Right ventricle myocardium superior (tissue), 1 donor: ENCODE data around the gene BRSK1. TPM values are rescaled to one million over a fixed set of nuclear protein-coding genes. Genes with fewer than 3 reads are reported as not detected.

Experiments used
- ATAC-seq: fragments of 200-7000 bp; cut with Tn5 transposase; one replicate; pipeline ENCODE4 v1.9.1; 2020; ENCODE audit warnings: mild to moderate bottlenecking; ENCODE audit not compliant: poor library complexity
- DNase-seq: peaks from one replicate; pipeline ENCODE4 v3.0.0-alpha.2; 2020
- intact Hi-C: fragments of 100-400 bp; cut with DNase I; formaldehyde crosslinking; loops from one replicate; pipeline ENCODE4 v1.11.2; 2022
- microRNA-seq: library from miRNA; unstranded; fragments of <30 nt; microRNA quantifications from one replicate; pipeline ENCODE4 v1.2.0, GENCODE V29; 2020
- total RNA-seq: library from RNA; stranded (reverse); fragmentation: NEBNext Ultra II Directional; extraction: Animal tissue kit (Norgen Biotek cat#: 25700); gene quantifications from one replicate; pipeline ENCODE4 v1.2.1, GENCODE V29; 2021
- donor health status: DM: no; HTN: yes; CAD: no; lungs with severe emphysema.

Gene BRSK1
- total RNA-seq, 1 donor from 2014 or later: 1.6 TPM

DNA sequence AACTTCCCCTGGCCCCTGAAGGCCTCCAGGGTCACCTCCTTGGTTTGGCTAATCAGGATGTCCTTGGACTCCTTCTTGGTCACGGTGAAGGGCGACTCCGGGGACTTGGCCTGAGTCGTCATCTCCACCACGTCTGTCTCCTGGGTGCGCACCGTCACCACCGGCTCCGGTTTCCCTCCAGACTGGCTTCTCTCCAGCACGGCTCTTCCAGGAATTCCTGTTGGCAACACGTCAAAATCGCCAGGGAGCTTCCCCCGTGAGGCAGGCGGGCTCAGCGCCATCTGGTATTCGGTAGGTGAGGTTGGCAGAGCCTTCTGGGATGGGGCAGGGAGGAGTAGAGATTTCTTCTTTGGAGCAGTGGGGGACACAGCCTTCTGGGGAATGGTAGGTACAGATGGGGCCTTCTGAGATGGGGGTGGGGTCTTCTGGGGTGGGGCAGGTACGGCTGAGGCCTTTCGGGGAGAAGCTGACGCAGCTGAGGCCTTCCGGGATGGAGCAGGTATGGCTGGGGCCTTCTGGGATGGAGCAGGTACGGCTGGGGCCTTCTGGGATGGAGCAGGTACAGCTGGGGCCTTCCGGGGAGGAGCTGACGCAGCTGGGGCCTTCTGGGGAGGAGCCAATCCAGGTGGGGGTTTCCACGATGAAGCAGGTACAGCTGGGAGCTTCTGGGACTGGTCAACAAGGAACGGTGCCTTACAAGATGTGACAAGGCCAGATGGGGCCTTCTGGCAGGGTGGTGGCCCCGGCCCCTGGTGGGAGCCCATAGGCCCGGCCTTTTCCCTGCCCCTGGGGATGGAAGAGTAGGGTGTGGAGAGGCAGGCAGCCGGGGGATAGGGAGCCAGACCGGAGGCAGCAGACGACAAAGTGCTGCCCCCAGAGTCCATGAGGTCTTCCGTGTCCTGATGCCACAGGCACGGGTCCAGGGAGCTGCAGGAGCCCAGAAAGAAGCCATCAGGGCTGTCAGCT is 75.4 kb downstream of the BRSK1 start:
- no peak for DNase-seq
- intact Hi-C loops: no loop called here
- no peak for ATAC-seq

DNA sequence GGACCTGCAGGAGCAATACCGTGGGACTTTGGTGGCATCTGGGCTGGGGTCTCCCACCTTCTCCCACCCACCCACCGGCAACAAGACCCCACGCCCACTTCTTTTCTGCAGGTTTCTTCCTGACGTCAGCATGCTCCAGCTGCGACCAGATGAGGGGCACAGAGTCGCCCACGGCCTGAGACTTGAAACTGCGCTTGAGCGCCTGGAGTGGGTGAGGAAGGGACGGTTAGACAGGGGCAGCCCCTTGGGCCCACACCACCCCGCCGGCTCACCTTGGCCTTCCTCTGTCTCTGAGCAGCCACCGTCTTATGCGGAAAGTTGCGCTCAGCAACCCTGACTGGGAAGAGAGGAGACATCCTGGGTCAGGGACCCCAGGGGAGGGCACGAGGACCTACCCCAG is 77.1 kb downstream of the BRSK1 start:
- intact Hi-C loops: no loop called here
- DNase-seq (no peak), ATAC-seq (no peak)

Small RNA genes lying within 50 kb of the gene (microRNA-seq; reads per million reads assigned to microRNA genes)
- gene MIR6802: 0.97 reads per million
- 2.3 reads per million for gene MIR6803

Other genes starting within 250 kb of the BRSK1 start
- gene GP6, start 245.7 kb upstream of the BRSK1 start, total RNA-seq: 0.48 TPM
- 45.6 TPM for gene RDH13, start 220.8 kb upstream of the BRSK1 start, total RNA-seq
- gene EPS8L1, start 208.1 kb upstream of the BRSK1 start, total RNA-seq: 0.83 TPM
- gene PPP1R12C, start 166.4 kb upstream of the BRSK1 start, total RNA-seq: 126 TPM
- gene TNNT1, start 134.8 kb upstream of the BRSK1 start, total RNA-seq: 54.1 TPM
- 4,564 TPM for gene TNNI3, start 126.3 kb upstream of the BRSK1 start, total RNA-seq
- gene DNAAF3, start 117.4 kb upstream of the BRSK1 start, total RNA-seq: 0.59 TPM
- not detected for gene SYT5, start 103.7 kb upstream of the BRSK1 start, total RNA-seq
- 0.54 TPM for gene PTPRH, start 74.5 kb upstream of the BRSK1 start, total RNA-seq
- 2.3 TPM for gene TMEM86B, start 55.2 kb upstream of the BRSK1 start, total RNA-seq
- 37.1 TPM for gene PPP6R1, start 25.0 kb upstream of the BRSK1 start, total RNA-seq
- 29.2 TPM for gene HSPBP1, start 3.9 kb upstream of the BRSK1 start, total RNA-seq
- 1.7 TPM for gene TMEM150B, start 41.3 kb downstream of the BRSK1 start, total RNA-seq
- 6.6 TPM for gene KMT5C, start 55.9 kb downstream of the BRSK1 start, total RNA-seq
- not detected for gene COX6B2, start 70.7 kb downstream of the BRSK1 start, total RNA-seq
- not detected for gene GARIN5B, start 79.3 kb downstream of the BRSK1 start, total RNA-seq
- not detected for gene IL11, start 86.5 kb downstream of the BRSK1 start, total RNA-seq
- not detected for gene TMEM190, start 92.8 kb downstream of the BRSK1 start, total RNA-seq
- gene TMEM238, start 100.3 kb downstream of the BRSK1 start, total RNA-seq: 1.0 TPM
- 569 TPM for gene RPL28, start 101.9 kb downstream of the BRSK1 start, total RNA-seq
- 22.6 TPM for gene UBE2S, start 123.8 kb downstream of the BRSK1 start, total RNA-seq
- gene SHISA7, start 159.3 kb downstream of the BRSK1 start, total RNA-seq: not detected
- gene ISOC2, start 177.6 kb downstream of the BRSK1 start, total RNA-seq: 48.9 TPM
- not detected for gene C19orf85, start 180.8 kb downstream of the BRSK1 start, total RNA-seq
- gene ZNF628, start 192.6 kb downstream of the BRSK1 start, total RNA-seq: 4.7 TPM
- 2.9 TPM for gene NAT14, start 201.2 kb downstream of the BRSK1 start, total RNA-seq
- gene SSC5D, start 204.4 kb downstream of the BRSK1 start, total RNA-seq: 2.6 TPM